K562 (cell line): ENCODE measurements around the gene SHTN1. TPM values are rescaled to one million over a fixed set of nuclear protein-coding genes. Genes with fewer than 3 reads are reported as not detected.

Experiments
- ATAC-seq: fragments of 200-7000 bp; cut with Tn5 transposase; 3 replicates; pipeline ENCODE4 v1.9.1; 2020; ENCODE audit warnings: moderate library complexity
- BruUV-seq: library from RNA; stranded (reverse); fragments of 400-500 nt; replicated peaks from 2 replicates; lab custom pipeline; 2021; lab: Mats Ljungman, UMichigan
- CTCF ChIA-PET: fragments of 300-600 bp; formaldehyde crosslinking; extraction: SDS; loops from one replicate; lab custom pipeline; 2021; ENCODE audit warnings: low intra/inter-chr PET ratio; lab: Yijun Ruan, JAX
- POLR2A ChIA-PET: fragments of 300-600, 350-650 bp; sonication (Branson Sonifier 250); formaldehyde crosslinking; extraction: SDS; loops from one replicate; lab custom pipeline; 2021; ENCODE audit warnings: antibody characterized with exemption, inconsistent platforms; lab: Yijun Ruan, JAX
- DNase-seq, 4 experiments: peaks; one replicate each; pipeline versions ENCODE4 v3.0.0 to v3.0.0-alpha.2; 2011 to 2018; ENCODE audit warnings: low spot score in 3 of 4, mixed read lengths in 3 of 4; ENCODE audit errors: extremely low read depth in 1 of 4
- FAIRE-seq: peaks from 2 replicates; lab custom pipeline; 2011; peaks lifted over from hg19 to GRCh38; lab: Jason Lieb, UNC
- H2AFZ ChIP-seq: 2 replicates; pipeline ENCODE4 v1.6.0; 2011; ENCODE audit warnings: low read depth, low read length, control low read depth, inconsistent platforms
- H3K27ac ChIP-seq: fragments of 200-600 bp; 3 replicates; pipeline ENCODE4 v1.8.0; 2011; ENCODE audit warnings: low read depth, mild to moderate bottlenecking, control low read depth, inconsistent platforms, low read length, moderate library complexity, mixed read lengths; ENCODE audit errors: extremely low read depth
- H3K27me3 ChIP-seq, 2 experiments: fragments of 300-600 bp in 1 of 2; 2 replicates in 1 of 2; 3 replicates in 1 of 2; pipeline versions ENCODE4 v1.6.0 to v1.8.0; 2011; ENCODE audit warnings: inconsistent platforms in 2 of 2, low read length in 2 of 2, mild to moderate bottlenecking in 1 of 2, mixed read lengths in 1 of 2, moderate library complexity in 1 of 2; ENCODE audit not compliant: control insufficient read depth in 2 of 2, insufficient read depth in 2 of 2
- H3K36me3 ChIP-seq: fragments of 300-600 bp; 3 replicates; pipeline ENCODE4 v1.8.0; 2011; ENCODE audit warnings: mild to moderate bottlenecking, low read length, inconsistent platforms; ENCODE audit not compliant: control insufficient read depth, insufficient read depth
- H3K4me1 ChIP-seq, 2 experiments: fragments of 200-600 bp in 1 of 2; replicated peaks in 1 of 2; 2 replicates in 1 of 2; 3 replicates in 1 of 2; pipeline versions ENCODE4 v1.5.1 to v1.8.0; 2011; ENCODE audit warnings: inconsistent platforms in 2 of 2, low read length in 2 of 2, mild to moderate bottlenecking in 1 of 2, mixed read lengths in 1 of 2, moderate library complexity in 1 of 2; ENCODE audit not compliant: control insufficient read depth in 2 of 2, insufficient read depth in 2 of 2
- H3K4me2 ChIP-seq: 2 replicates; pipeline ENCODE4 v1.6.1; 2011; ENCODE audit warnings: low read length, control low read depth, inconsistent platforms, mixed read lengths; ENCODE audit not compliant: insufficient read depth
- H3K4me3 ChIP-seq: fragments of 200-600 bp; sonication (generic), shearing (Covaris generic); 2 replicates; pipeline ENCODE4 v1.5.1; 2016; ENCODE audit warnings: control low read depth, inconsistent platforms
- H3K79me2 ChIP-seq: fragments of 200-600 bp; 3 replicates; pipeline ENCODE4 v1.8.0; 2011; ENCODE audit warnings: low read length, inconsistent platforms; ENCODE audit not compliant: control insufficient read depth, insufficient read depth
- H3K9ac ChIP-seq, 2 experiments: 2 replicates each; pipeline versions ENCODE4 v1.6.0 to v1.6.1; 2011; ENCODE audit warnings: low read depth in 2 of 2, low read length in 2 of 2, control low read depth in 1 of 2, inconsistent platforms in 1 of 2, mild to moderate bottlenecking in 1 of 2, mixed read lengths in 1 of 2; ENCODE audit not compliant: insufficient read depth in 1 of 2
- H3K9me1 ChIP-seq: one replicate; pipeline ENCODE4 v1.6.0; 2011; ENCODE audit warnings: inconsistent platforms, mild to moderate bottlenecking, low read length, moderate library complexity; ENCODE audit not compliant: control insufficient read depth, insufficient read depth
- H3K9me3 ChIP-seq: replicated peaks from 2 replicates; pipeline ENCODE4 v1.5.1; 2011; ENCODE audit warnings: low read depth, low read length, inconsistent platforms; ENCODE audit not compliant: control insufficient read depth, insufficient read depth
- H4K20me1 ChIP-seq: replicated peaks from 2 replicates; pipeline ENCODE4 v1.6.1; 2011; ENCODE audit warnings: low read length, inconsistent platforms, mixed read lengths; ENCODE audit not compliant: control insufficient read depth, insufficient read depth
- NFATC3 ChIP-seq: fragments of 450-650 bp; IDR thresholded peaks from 2 replicates; pipeline ENCODE4 v1.6.1; 2017; ENCODE audit warnings: mild to moderate bottlenecking
- NFIX ChIP-seq: fragments of 250-450 bp; sonication (Bioruptor Pico); IDR thresholded peaks from 2 replicates; pipeline ENCODE4 v1.4.0; 2020; ENCODE audit warnings: low read depth, mild to moderate bottlenecking, moderate library complexity
- SIRT6 ChIP-seq: IDR thresholded peaks from one replicate; pipeline ENCODE4 v1.6.1; 2012; ENCODE audit warnings: low read depth, mild to moderate bottlenecking, control low read depth, inconsistent platforms, low read length, moderate library complexity
- TOE1 ChIP-seq, 2 experiments: fragments of 450-650 bp in 1 of 2; sonication (generic) in 1 of 2; formaldehyde crosslinking in 1 of 2; IDR thresholded peaks; 2 replicates each; pipeline versions ENCODE4 v1.7.1 to v1.8.0; 2016 to 2022; ENCODE audit warnings: borderline replicate concordance in 2 of 2, mild to moderate bottlenecking in 2 of 2, antibody characterized with exemption in 1 of 2, inconsistent platforms in 1 of 2, low read depth in 1 of 2, missing genetic modification reagents in 1 of 2, moderate library complexity in 1 of 2
- ZNF232 ChIP-seq: sonication (generic); formaldehyde crosslinking; IDR thresholded peaks from 2 replicates; pipeline ENCODE4 v1.8.0; 2022; ENCODE audit warnings: mild to moderate bottlenecking, missing genetic modification reagents
- WGBS: fragments of 100-300 bp; shearing (Covaris generic); methylation state at CpG from one replicate; pipeline ENCODE4 v1.1.6; 2016; ENCODE audit warnings: low coverage, mixed read lengths; ENCODE audit not compliant: insufficient coverage; ENCODE audit errors: missing lambda C conversion rate; 5-methylcytosine and 5-hydroxymethylcytosine counted together
- in situ Hi-C: fragments of 300-500 bp; cut with MboI; formaldehyde crosslinking; loops from 4 replicates; pipeline ENCODE4 v1.15.0; 2018; ENCODE audit warnings: inconsistent platforms, mixed read lengths
- intact Hi-C: fragments of 100-400 bp; cut with micrococcal nuclease; formaldehyde crosslinking; loops from 2 replicates; pipeline ENCODE4 v1.14.2; 2022
- polyA plus RNA-seq, 8 experiments: library from polyadenylated mRNA; depleted of rRNA in 4 of 8; stranded (reverse) in 5 of 8; unstranded in 3 of 8; fragments of >200 nt; fragmentation: Nextera tagmentation in 2 of 8; fragmentation: Illumina TruSeq in 1 of 8; extraction: Ambion mirVana in 2 of 8; extraction: Trizol in 1 of 8; gene quantifications; 2 replicates each; pipeline versions ENCODE4 v1.2.1 to v1.2.3, GENCODE V29; 2011 to 2014; ENCODE audit warnings: inconsistent platforms in 1 of 8, missing spikeins in 1 of 8
- total RNA-seq, 7 experiments: library from RNA; depleted of rRNA in 6 of 7; stranded (reverse); fragments of >200 nt in 6 of 7; fragmentation: Illumina TruSeq in 2 of 7; extraction: Trizol in 2 of 7; gene quantifications; 2 replicates each; pipeline versions ENCODE4 v1.2.1 to v1.2.3, GENCODE V29; 2011 to 2021; ENCODE audit warnings: low replicate concordance in 1 of 7

SHTN1 gene
- total and polyA plus RNA-seq, 9 of the 15 experiments (the other 6 are each of a cell fraction or from before 2014, with no cell fraction given) = 5.4 to 21.3 (median 13.3) TPM

- no peak for FAIRE-seq
- Histone ChIP-seq H3K4me3 (no peak overlapping the region), H3K27ac (no peak overlapping the region), H3K27me3 (no peaks in the 10 kb centered on the region), H2AFZ (no peak overlapping the region), H3K4me2 (no peak overlapping the region), H3K36me3 (peaks cover 23% of the 10 kb centered on the region; the same call in 2 of the 3 replicates)
- no peak for DNase-seq
- intact Hi-C loops (no loop called here), in situ Hi-C loops (no loop called here)
- CTCF ChIA-PET = no interaction called here
- no peak for TF ChIP-seq TOE1 (IDR thresholded peaks at IDR 0.05; ENCODE audit: borderline replicate concordance)
- TF ChIP-seq TOE1 (CRISPR knock-in tag; IDR thresholded peaks at IDR 0.05; ENCODE audit: borderline replicate concordance, low read depth) = no peak
- TF ChIP-seq NFATC3 = no peak
- no peak for TF ChIP-seq SIRT6
- TF ChIP-seq ZNF232 (CRISPR knock-in tag) = no peak
- TF ChIP-seq NFIX (CRISPR knock-in tag) = no peak
- TF ChIP-seq, all 486 proteins: peak for 0
- H3K9me1 ChIP-seq = no peaks in the 10 kb centered on the region
- ATAC-seq = no peak
- H3K9me3 ChIP-seq = no peaks in the 10 kb centered on the region
- H3K4me1 ChIP-seq = no peaks in the 10 kb centered on the region
- H3K9ac ChIP-seq = no peak overlapping the region
- BruUV-seq = no TSS peak
- POLR2A ChIA-PET = no interaction called here
- WGBS = 75% methylated on average over 2 of the region's 2 CpGs
- no peaks in the 10 kb centered on the region for H4K20me1 ChIP-seq
- no peaks in the 10 kb centered on the region for H3K79me2 ChIP-seq
Measured at GRCh38 chr10:116882639-116883038, 122.3 kb downstream of the SHTN1 start.
